Spleen (tissue), 11 donors: ENCODE results near the gene INTS3. TPM values are rescaled to one million over a fixed set of nuclear protein-coding genes. Genes with fewer than 3 reads are reported as not detected.

Experiments used
- DNase-seq: peaks from one replicate; pipeline ENCODE4 v3.0.0-alpha.2; 2020
- H3K27ac ChIP-seq, 8 donors: fragments of 200-600 bp; sonication (generic) in 7 of 8; 1 replicate in 4 of 8; 2 replicates in 4 of 8; pipeline versions ENCODE4 v1.5.0 to v1.8.0; 2016 to 2021; ENCODE audit warnings: inconsistent platforms in 4 of 8, mild to moderate bottlenecking in 4 of 8, moderate library complexity in 1 of 8
- H3K27me3 ChIP-seq, 7 donors: fragments of 200-600 bp; sonication (generic) in 6 of 7; replicated peaks in 1 of 7; 1 replicate in 4 of 7; 2 replicates in 3 of 7; pipeline versions ENCODE4 v1.5.0 to v1.8.0; 2016 to 2021; ENCODE audit warnings: inconsistent platforms in 3 of 7, mild to moderate bottlenecking in 1 of 7
- H3K36me3 ChIP-seq, 6 donors: fragments of 200-600 bp; sonication (generic) in 5 of 6; 1 replicate in 4 of 6; 2 replicates in 2 of 6; pipeline versions ENCODE4 v1.5.0 to v1.8.0; 2016 to 2021; ENCODE audit warnings: inconsistent platforms in 2 of 6
- H3K4me1 ChIP-seq, 6 donors: fragments of 200-600 bp; sonication (generic) in 5 of 6; 1 replicate in 3 of 6; 2 replicates in 3 of 6; pipeline versions ENCODE4 v1.5.0 to v1.8.0; 2016 to 2021; ENCODE audit warnings: inconsistent platforms in 3 of 6
- H3K4me3 ChIP-seq, 8 donors: fragments of 200-600 bp; sonication (generic) in 7 of 8; 1 replicate in 4 of 8; 2 replicates in 4 of 8; pipeline versions ENCODE4 v1.5.0 to v1.8.0; 2016 to 2021; ENCODE audit warnings: inconsistent platforms in 4 of 8, mild to moderate bottlenecking in 4 of 8, moderate library complexity in 2 of 8
- H3K9me3 ChIP-seq, 8 donors: fragments of 200-600 bp; sonication (generic) in 7 of 8; 1 replicate in 4 of 8; 2 replicates in 4 of 8; pipeline versions ENCODE4 v1.5.0 to v1.8.0; 2016 to 2021; ENCODE audit warnings: inconsistent platforms in 4 of 8
- CTCF ChIP-seq, 11 experiments: fragments of 200-600 bp in 7 of 11; fragments of 450-650 bp in 4 of 11; sonication (generic) in 4 of 11; IDR thresholded peaks in 8 of 11; conservative IDR thresholded peaks in 3 of 11; 1 replicate in 7 of 11; 2 replicates in 4 of 11; pipeline versions ENCODE4 v1.4.0 to v1.8.0; 2016 to 2021; ENCODE audit warnings: antibody characterized with exemption in 11 of 11, inconsistent platforms in 4 of 11, mild to moderate bottlenecking in 1 of 11
- POLR2A ChIP-seq, 3 donors: fragments of 450-650 bp; IDR thresholded peaks; one replicate each; pipeline ENCODE4 v1.5.1; 2017; ENCODE audit warnings: antibody characterized with exemption in 3 of 3, mild to moderate bottlenecking in 1 of 3
- POLR2AphosphoS5 ChIP-seq, 3 donors: sonication (generic); formaldehyde crosslinking; IDR thresholded peaks; one replicate each; pipeline ENCODE4 v1.5.1; 2017; ENCODE audit warnings: antibody characterized with exemption in 3 of 3
- WGBS, 5 donors: extraction: QIAGEN DNeasy Blood & Tissue Kit in 3 of 5; methylation state at CpG; one replicate each; pipeline versions ENCODE4 v1.1.5 to v1.1.7; 2013 to 2018; 5-methylcytosine and 5-hydroxymethylcytosine counted together
- intact Hi-C: fragments of 100-400 bp; cut with DNase I; formaldehyde crosslinking; loops from one replicate; pipeline ENCODE4 v1.15.0; 2023; ENCODE audit warnings: low total_unique reads
- microRNA-seq, 3 donors: library from miRNA; unstranded; fragments of <30 nt; microRNA quantifications; one replicate each; pipeline versions ENCODE4 to v1.1.0, GENCODE V29; 2019 to 2020
- polyA plus RNA-seq, 3 donors: library from polyadenylated mRNA; stranded (reverse); fragments of 200-250 nt; gene quantifications; one replicate each; pipeline ENCODE4 v1.2.1, GENCODE V29; 2013
- small RNA-seq, 4 donors: library from RNA; depleted of rRNA; stranded (forward); fragments of <200 nt; gene quantifications; one replicate each; pipeline ENCODE3, GENCODE V24; 2016
- total RNA-seq, 7 donors: library from RNA; depleted of rRNA in 3 of 7; stranded (reverse); fragments of >200 nt in 3 of 7; fragmentation: NEBNext Ultra II Directional in 4 of 7; extraction: Animal tissue kit (Norgen Biotek cat#: 25700) in 4 of 7; gene quantifications; one replicate each; pipeline versions ENCODE4 v1.1.0 to v1.2.1, GENCODE V29; 2016 to 2021
- donor health status: healthy with polysubstance abuse.
- donor health status: DM: no; HTN: no; CAD: no; lungs with moderate emphysema.
- donor health status: DM: no; HTN: no; CAD: no.
- donor health status: Bipolar disorder and iron deficiency.
- donor health status: healthy.
- donor health status: DM: no; HTN: no; CAD: no.
- donor health status: DM: yes; HTN: yes; CAD: no.

Gene INTS3
- total and polyA plus RNA-seq, 10 donors = 24.7 to 66.2 (median 47.9) TPM

- no peak for DNase-seq
- Histone ChIP-seq H3K4me3 (no peak overlapping the region), H3K27ac (no peak overlapping the region), H3K27me3 (no peaks in the 10 kb centered on the region), H3K4me1 (peaks cover 0 to 29% (median 2%) of the 10 kb centered on the region in 6 donors), H3K9me3 (no peaks in the 10 kb centered on the region), H3K36me3 (peaks cover 0 to 77% (median 48%) of the 10 kb centered on the region in 6 donors)
- intact Hi-C loops = no loop called here
- no peak for TF ChIP-seq POLR2A (IDR thresholded peaks at IDR 0.05)
- no peak for TF ChIP-seq POLR2AphosphoS5 (IDR thresholded peaks at IDR 0.05)
- TF ChIP-seq CTCF (IDR thresholded peaks at IDR 0.05 in 8 of 11, conservative IDR thresholded peaks at IDR 0.05 in 3 of 11) = no peak
- WGBS, 5 donors = 90 to 97% (median 96%) methylated on average over 2 of the region's 2 CpGs
Measured at GRCh38 chr1:153818876-153819275, 91.0 kb downstream of the INTS3 start.

Small RNA genes within 50 kb of the gene (microRNA-seq; reads per million reads assigned to microRNA genes)
- 0 reads per million in 3 donors for gene MIR8083

Small RNA genes within 50 kb of the gene (small RNA-seq; reads per million reads assigned to genes)
- gene MIR8083 (0 reads per million in 4 donors), gene RF00019 (0 reads per million in 4 donors), gene RN7SL372P (0 reads per million in 4 donors)

Other genes starting within 250 kb of the INTS3 start
- gene S100A6, start 192.1 kb upstream of the INTS3 start, total RNA-seq = 100 to 1,000 TPM; 121 to 403 (median 193) TPM
- 100 to 1,000 TPM; 578 to 779 (median 653) TPM for gene S100A6, start 192.1 kb upstream of the INTS3 start, polyA plus RNA-seq
- 1 to 10 TPM in 1 of 7 donors, not detected in 6; 2.8 TPM for gene S100A5, start 187.1 kb upstream of the INTS3 start, total RNA-seq
- under 1 TPM in 2 of 3 donors, not detected in 1; 0.32 to 0.46 TPM for gene S100A5, start 187.1 kb upstream of the INTS3 start, polyA plus RNA-seq
- gene S100A4, start 182.2 kb upstream of the INTS3 start, total RNA-seq = 100 to 1,000 TPM; 161 to 521 (median 309) TPM
- 100 to 1,000 TPM; 309 to 755 (median 572) TPM for gene S100A4, start 182.2 kb upstream of the INTS3 start, polyA plus RNA-seq
- gene S100A3, start 178.8 kb upstream of the INTS3 start, total RNA-seq = 1 to 10 TPM in 2 of 7 donors, under 1 TPM in 1, not detected in 4; 0.44 to 1.3 (median 1.0) TPM
- gene S100A3, start 178.8 kb upstream of the INTS3 start, polyA plus RNA-seq = 1 to 10 TPM; 1.1 to 2.6 (median 2.2) TPM
- under 1 TPM in 2 of 7 donors, not detected in 5; 0.60 to 0.97 TPM for gene S100A2, start 162.2 kb upstream of the INTS3 start, total RNA-seq
- 1 to 10 TPM in 2 of 3 donors, under 1 TPM in 1; 0.61 to 5.2 (median 2.8) TPM for gene S100A2, start 162.2 kb upstream of the INTS3 start, polyA plus RNA-seq
- gene S100A16, start 114.9 kb upstream of the INTS3 start, total RNA-seq = 100 to 1,000 TPM in 3 of 7 donors, 10 to 100 TPM in 4; 78.0 to 111 (median 97.0) TPM
- 100 to 1,000 TPM in 1 of 3 donors, 10 to 100 TPM in 2; 52.0 to 101 (median 68.2) TPM for gene S100A16, start 114.9 kb upstream of the INTS3 start, polyA plus RNA-seq
- 1 to 10 TPM in 1 of 7 donors, under 1 TPM in 3, not detected in 3; 0.28 to 1.0 (median 0.75) TPM for gene S100A14, start 111.7 kb upstream of the INTS3 start, total RNA-seq
- gene S100A14, start 111.7 kb upstream of the INTS3 start, polyA plus RNA-seq = 1 to 10 TPM; 1.2 to 3.0 (median 2.0) TPM
- gene S100A13, start 100.5 kb upstream of the INTS3 start, total RNA-seq = 100 to 1,000 TPM in 1 of 7 donors, 10 to 100 TPM in 6; 48.8 to 103 (median 72.4) TPM
- 100 to 1,000 TPM; 118 to 146 (median 143) TPM for gene S100A13, start 100.5 kb upstream of the INTS3 start, polyA plus RNA-seq
- 1 to 10 TPM in 1 of 7 donors, not detected in 6; 2.6 TPM for gene S100A1, start 99.6 kb upstream of the INTS3 start, total RNA-seq
- gene S100A1, start 99.6 kb upstream of the INTS3 start, polyA plus RNA-seq = 10 to 100 TPM in 1 of 3 donors, 1 to 10 TPM in 2; 1.7 to 39.7 (median 8.2) TPM
- gene CHTOP, start 94.0 kb upstream of the INTS3 start, total RNA-seq = 100 to 1,000 TPM in 2 of 7 donors, 10 to 100 TPM in 5; 70.7 to 108 (median 86.3) TPM
- 10 to 100 TPM; 58.1 to 84.1 (median 73.1) TPM for gene CHTOP, start 94.0 kb upstream of the INTS3 start, polyA plus RNA-seq
- gene SNAPIN, start 69.3 kb upstream of the INTS3 start, total RNA-seq = 10 to 100 TPM; 26.3 to 60.7 (median 33.5) TPM
- gene SNAPIN, start 69.3 kb upstream of the INTS3 start, polyA plus RNA-seq = 10 to 100 TPM; 37.1 to 50.3 (median 44.9) TPM
- 100 to 1,000 TPM in 1 of 7 donors, 10 to 100 TPM in 6; 80.9 to 105 (median 85.0) TPM for gene ILF2, start 57.1 kb upstream of the INTS3 start, total RNA-seq
- gene ILF2, start 57.1 kb upstream of the INTS3 start, polyA plus RNA-seq = 10 to 100 TPM; 54.9 to 90.3 (median 82.4) TPM
- 1 to 10 TPM in 6 of 7 donors, under 1 TPM in 1; 0.83 to 5.1 (median 2.5) TPM for gene NPR1, start 49.4 kb upstream of the INTS3 start, total RNA-seq
- 1 to 10 TPM; 2.1 to 3.6 (median 3.4) TPM for gene NPR1, start 49.4 kb upstream of the INTS3 start, polyA plus RNA-seq
- gene SLC27A3, start 47.4 kb downstream of the INTS3 start, total RNA-seq = 10 to 100 TPM; 11.1 to 28.4 (median 20.0) TPM
- gene SLC27A3, start 47.4 kb downstream of the INTS3 start, polyA plus RNA-seq = 10 to 100 TPM; 23.4 to 54.5 (median 48.6) TPM
- 10 to 100 TPM; 44.2 to 68.1 (median 60.4) TPM for gene GATAD2B, start 194.9 kb downstream of the INTS3 start, total RNA-seq
- 1 to 10 TPM; 3.7 to 7.1 (median 3.9) TPM for gene GATAD2B, start 194.9 kb downstream of the INTS3 start, polyA plus RNA-seq
- 100 to 1,000 TPM; 135 to 211 (median 168) TPM for gene DENND4B, start 218.7 kb downstream of the INTS3 start, total RNA-seq
- 100 to 1,000 TPM in 2 of 3 donors, 10 to 100 TPM in 1; 47.7 to 106 (median 104) TPM for gene DENND4B, start 218.7 kb downstream of the INTS3 start, polyA plus RNA-seq
- 10 to 100 TPM; 34.8 to 80.1 (median 66.8) TPM for gene CRTC2, start 230.6 kb downstream of the INTS3 start, total RNA-seq
- 10 to 100 TPM; 37.7 to 79.7 (median 72.3) TPM for gene CRTC2, start 230.6 kb downstream of the INTS3 start, polyA plus RNA-seq
- 10 to 100 TPM; 66.7 to 88.4 (median 81.1) TPM for gene SLC39A1, start 235.5 kb downstream of the INTS3 start, total RNA-seq
- 10 to 100 TPM; 23.6 to 41.3 (median 40.6) TPM for gene SLC39A1, start 235.5 kb downstream of the INTS3 start, polyA plus RNA-seq
- 10 to 100 TPM in 2 of 7 donors, 1 to 10 TPM in 5; 6.1 to 18.0 (median 9.1) TPM for gene CREB3L4, start 239.9 kb downstream of the INTS3 start, total RNA-seq
- gene CREB3L4, start 239.9 kb downstream of the INTS3 start, polyA plus RNA-seq = 10 to 100 TPM in 2 of 3 donors, 1 to 10 TPM in 1; 8.9 to 13.3 (median 11.7) TPM
- gene JTB, start 249.6 kb downstream of the INTS3 start, total RNA-seq = 100 to 1,000 TPM in 5 of 7 donors, 10 to 100 TPM in 2; 97.9 to 222 (median 102) TPM
- gene JTB, start 249.6 kb downstream of the INTS3 start, polyA plus RNA-seq = 100 to 1,000 TPM; 184 to 243 (median 204) TPM